SK-N-SH (cell line): ENCODE data around the gene ACOX2. TPM values are rescaled to one million over a fixed set of nuclear protein-coding genes. Genes with fewer than 3 reads are reported as not detected.

Experiments used
- CTCF ChIA-PET: fragments of 300-600, 350-600 bp; formaldehyde crosslinking; extraction: SDS; loops from one replicate; lab custom pipeline; 2021; lab: Yijun Ruan, JAX
- POLR2A ChIA-PET: fragments of 350-600 bp; sonication (Branson Sonifier 250); formaldehyde crosslinking; extraction: SDS; loops from one replicate; lab custom pipeline; 2020; ENCODE audit warnings: antibody characterized with exemption, inconsistent platforms; lab: Yijun Ruan, JAX
- DNase-seq: peaks from one replicate; pipeline ENCODE4 v3.0.0; 2012
- H2AFZ ChIP-seq: fragments of 200-600 bp; sonication (generic); 2 replicates; pipeline ENCODE4 v1.8.1; 2016; ENCODE audit warnings: antibody characterized with exemption, mild to moderate bottlenecking, low read depth
- H3F3A ChIP-seq: fragments of 200-600 bp; sonication (generic); replicated peaks from 2 replicates; pipeline ENCODE3; 2016; ENCODE audit warnings: antibody characterized with exemption, mild to moderate bottlenecking; ENCODE audit not compliant: insufficient read depth
- H3K27ac ChIP-seq, 2 experiments: fragments of 200-500 bp in 1 of 2; fragments of 200-600 bp in 1 of 2; sonication (Bioruptor generic) in 1 of 2; sonication (generic), shearing (Covaris generic) in 1 of 2; 2 replicates each; pipeline versions ENCODE4 v1.5.1 to v1.6.1; 2014 to 2016; ENCODE audit warnings: low read depth in 2 of 2, inconsistent platforms in 1 of 2, low read length in 1 of 2, mild to moderate bottlenecking in 1 of 2, mixed read lengths in 1 of 2
- H3K27me3 ChIP-seq: fragments of 200-600 bp; sonication (generic), shearing (Covaris generic); 2 replicates; pipeline ENCODE4 v1.6.1; 2016; ENCODE audit warnings: mixed run types; ENCODE audit not compliant: insufficient read depth
- H3K36me3 ChIP-seq, 2 experiments: fragments of 200-500 bp in 1 of 2; fragments of 200-600 bp in 1 of 2; sonication (Bioruptor generic) in 1 of 2; sonication (generic) in 1 of 2; replicated peaks in 1 of 2; 2 replicates each; pipeline versions ENCODE3 to v1.5.1; 2014 to 2016; ENCODE audit warnings: low read length in 1 of 2, mild to moderate bottlenecking in 1 of 2; ENCODE audit not compliant: insufficient read depth in 2 of 2, control insufficient read depth in 1 of 2
- H3K4me1 ChIP-seq, 2 experiments: fragments of 200-500 bp in 1 of 2; fragments of 200-600 bp in 1 of 2; sonication (Bioruptor generic) in 1 of 2; sonication (generic), shearing (Covaris generic) in 1 of 2; 2 replicates each; pipeline versions ENCODE4 v1.5.1 to v1.6.1; 2014 to 2016; ENCODE audit warnings: low read depth in 1 of 2, low read length in 1 of 2, mixed run types in 1 of 2; ENCODE audit not compliant: insufficient read depth in 2 of 2, control insufficient read depth in 1 of 2
- H3K4me2 ChIP-seq: fragments of 200-600 bp; sonication (generic), shearing (Covaris generic); 2 replicates; pipeline ENCODE4 v1.6.1; 2017; ENCODE audit warnings: mixed run types
- H3K4me3 ChIP-seq, 2 experiments: fragments of 200-500 bp in 1 of 2; fragments of 200-600 bp in 1 of 2; sonication (Bioruptor generic) in 1 of 2; sonication (generic), shearing (Covaris generic) in 1 of 2; 2 replicates each; pipeline versions ENCODE4 v1.5.1 to v1.8.1; 2014 to 2016; ENCODE audit warnings: low read depth in 2 of 2, inconsistent platforms in 1 of 2, low read length in 1 of 2, mild to moderate bottlenecking in 1 of 2, mixed read lengths in 1 of 2, moderate library complexity in 1 of 2
- H3K79me2 ChIP-seq: fragments of 200-600 bp; sonication (generic); 2 replicates; pipeline ENCODE4 v1.8.1; 2017; ENCODE audit warnings: mild to moderate bottlenecking; ENCODE audit not compliant: insufficient read depth
- H3K9ac ChIP-seq: fragments of 200-600 bp; sonication (generic); 2 replicates; pipeline ENCODE4 v1.6.1; 2017; ENCODE audit warnings: mixed run types
- H3K9me2 ChIP-seq: fragments of 200-600 bp; sonication (generic); 2 replicates; pipeline ENCODE4 v1.6.1; 2017; ENCODE audit warnings: mixed run types
- H3K9me3 ChIP-seq: fragments of 200-600 bp; sonication (generic); 2 replicates; pipeline ENCODE4 v1.6.1; 2017; ENCODE audit warnings: mixed run types, mild to moderate bottlenecking, moderate library complexity
- H4K20me1 ChIP-seq: fragments of 200-600 bp; sonication (generic); 2 replicates; pipeline ENCODE4 v1.6.1; 2017; ENCODE audit warnings: mild to moderate bottlenecking, mixed run types; ENCODE audit not compliant: insufficient read depth
- EP300 ChIP-seq, 2 experiments: IDR thresholded peaks; 2 replicates each; pipeline versions ENCODE4 v1.4.0 to v1.6.1; 2012; ENCODE audit warnings: borderline replicate concordance in 1 of 2, low read depth in 1 of 2, low read length in 1 of 2
- FOXJ3 ChIP-seq: sonication (generic); formaldehyde crosslinking; IDR thresholded peaks from 2 replicates; pipeline ENCODE4 v1.5.1; 2020; ENCODE audit warnings: mild to moderate bottlenecking, missing genetic modification reagents
- GABPA ChIP-seq: IDR thresholded peaks from 2 replicates; pipeline ENCODE4 v1.4.0; 2012; ENCODE audit warnings: low read depth, mild to moderate bottlenecking
- GATA2 ChIP-seq: sonication (generic); formaldehyde crosslinking; IDR thresholded peaks from 2 replicates; pipeline ENCODE4 v1.5.0; 2020; ENCODE audit warnings: mild to moderate bottlenecking, missing genetic modification reagents
- IRF3 ChIP-seq: fragments of 150-350 bp; IDR thresholded peaks from 2 replicates; pipeline ENCODE4 v1.6.1; 2016; ENCODE audit warnings: mild to moderate bottlenecking, low read depth, low read length
- MAX ChIP-seq: IDR thresholded peaks from 2 replicates; pipeline ENCODE4 v1.4.0; 2012; ENCODE audit warnings: low read depth
- MEF2A ChIP-seq: IDR thresholded peaks from 2 replicates; pipeline ENCODE4 v1.4.0; 2012; ENCODE audit warnings: low read depth, borderline replicate concordance
- RAD21 ChIP-seq: IDR thresholded peaks from 2 replicates; pipeline ENCODE4 v1.6.1; 2012; ENCODE audit warnings: mild to moderate bottlenecking, low read length
- SIN3A ChIP-seq: IDR thresholded peaks from 2 replicates; pipeline ENCODE4 v1.6.1; 2012; ENCODE audit warnings: low read depth, mild to moderate bottlenecking, low read length, moderate library complexity, borderline replicate concordance
- TCF12 ChIP-seq: IDR thresholded peaks from 2 replicates; pipeline ENCODE4 v1.4.0; 2012
- TEAD4 ChIP-seq: IDR thresholded peaks from 2 replicates; pipeline ENCODE4 v1.4.0; 2012; ENCODE audit warnings: mild to moderate bottlenecking, borderline replicate concordance; ENCODE audit not compliant: insufficient read depth
- YY1 ChIP-seq: IDR thresholded peaks from 2 replicates; pipeline ENCODE4 v1.4.0; 2012; ENCODE audit warnings: low read depth, mild to moderate bottlenecking
- WGBS: methylation state at CpG from one replicate; pipeline ENCODE4 v1.1.6; 2017; ENCODE audit warnings: low lambda C conversion rate; 5-methylcytosine and 5-hydroxymethylcytosine counted together
- polyA plus RNA-seq, 3 experiments: library from polyadenylated mRNA; depleted of rRNA; stranded (reverse); fragments of >200 nt; gene quantifications; 2 replicates each; pipeline ENCODE4 v1.2.3, GENCODE V29; 2012
- TF ChIP-seq, protein P1 (sequence below): fragments of 150-350 bp; IDR thresholded peaks from 2 replicates; pipeline ENCODE4 v1.6.1; 2017; ENCODE audit warnings: antibody characterized with exemption, low read length, low read depth, borderline replicate concordance

Gene ACOX2
- polyA plus RNA-seq, 1 of the 3 experiments (the other 2 are of a cell fraction): 9.0 TPM

DNA sequence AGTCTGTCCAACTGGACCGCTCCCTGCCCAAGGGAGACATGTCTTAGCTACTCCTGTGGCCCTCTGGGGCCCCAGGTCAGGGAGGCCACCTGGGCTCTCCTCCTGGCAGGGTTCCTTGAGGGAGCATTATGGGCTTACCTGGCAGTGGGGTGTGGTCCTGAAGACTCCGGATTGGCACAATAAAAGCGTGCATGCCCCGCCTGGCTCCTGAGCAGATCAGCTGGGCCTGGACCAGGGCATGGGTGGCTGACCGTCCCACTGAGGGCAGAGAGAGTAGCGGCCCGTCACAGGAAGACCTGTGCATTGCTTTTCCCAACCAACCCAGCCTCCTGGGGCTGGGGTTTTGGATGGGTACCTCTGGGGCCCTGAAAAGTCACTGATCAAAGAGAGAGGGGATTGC is 5.4 kb downstream of the ACOX2 start (continued):
- TF ChIP-seq RAD21 (no peak), YY1 (no peak), EP300 (IDR thresholded peaks at IDR 0.05; ENCODE audit: borderline replicate concordance in 1 of 2, low read depth in 1 of 2, low read length in 1 of 2) (no peak), MAX (no peak), FOXJ3 (CRISPR knock-in tag) (no peak), SIN3A (no peak)

GRCh38 chr3:58530354-58530865 is 6.6 kb downstream of the ACOX2 start:
- 94% methylated on average over 14 of the region's 18 CpGs for WGBS
- peaks cover 19 to 26% of the 10 kb centered on the region in 2 experiments for H3K4me1 ChIP-seq
- CTCF ChIA-PET: interaction anchor here (1.0 to 12.5 kb wide), 9 partner anchors 13 to 223 kb away, joined by 3 to 99 read pairs (median 4); partner anchors contain the start of genes HTD2, KCTD6 and RPP14
- H3K4me3 ChIP-seq: no peak overlapping the region
- POLR2A ChIA-PET: no interaction called here
- H3K4me2 ChIP-seq: no peak overlapping the region
- no peaks in the 10 kb centered on the region for H4K20me1 ChIP-seq
- no peaks in the 10 kb centered on the region for H3K79me2 ChIP-seq
- no peak for DNase-seq
- no peaks in the 10 kb centered on the region for H3K9me3 ChIP-seq
- no peaks in the 10 kb centered on the region for H3K9me2 ChIP-seq
- no peaks in the 10 kb centered on the region for H3K36me3 ChIP-seq
- H3K27ac ChIP-seq: no peak overlapping the region; a peak in 1 of 4 replicates
- H3K9ac ChIP-seq: no peak overlapping the region
- H2AFZ ChIP-seq: no peak overlapping the region
- H3K27me3 ChIP-seq: no peaks in the 10 kb centered on the region
- peaks cover 4% of the 10 kb centered on the region for H3F3A ChIP-seq
- TF ChIP-seq RAD21 (no peak), MAX (no peak), TCF12 (no peak), MEF2A (no peak), GATA2 (CRISPR knock-in tag) (no peak), GABPA (no peak), TEAD4 (no peak), IRF3 (no peak), YY1 (no peak)
- TF ChIP-seq, protein P1, sequence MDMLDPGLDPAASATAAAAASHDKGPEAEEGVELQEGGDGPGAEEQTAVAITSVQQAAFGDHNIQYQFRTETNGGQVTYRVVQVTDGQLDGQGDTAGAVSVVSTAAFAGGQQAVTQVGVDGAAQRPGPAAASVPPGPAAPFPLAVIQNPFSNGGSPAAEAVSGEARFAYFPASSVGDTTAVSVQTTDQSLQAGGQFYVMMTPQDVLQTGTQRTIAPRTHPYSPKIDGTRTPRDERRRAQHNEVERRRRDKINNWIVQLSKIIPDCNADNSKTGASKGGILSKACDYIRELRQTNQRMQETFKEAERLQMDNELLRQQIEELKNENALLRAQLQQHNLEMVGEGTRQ: no peak
